CD4-positive, alpha-beta T cell (primary cell): ENCODE data around the gene SNX4. TPM values are rescaled to one million over a fixed set of nuclear protein-coding genes. Genes with fewer than 3 reads are reported as not detected.

Experiments used
- ATAC-seq: fragments of 200-7000 bp; cut with Tn5 transposase; one replicate; pipeline ENCODE4 v1.10.0; 2022; ENCODE audit warnings: mild to moderate bottlenecking; ENCODE audit not compliant: poor library complexity
- CTCF ChIA-PET: fragments of 350-600 bp; sonication (Branson Sonifier 250); formaldehyde crosslinking; loops from one replicate; lab custom pipeline; 2021; ENCODE audit warnings: antibody characterized with exemption, inconsistent platforms; lab: Charles Lee
- POLR2A ChIA-PET: fragments of 350-600 bp; sonication (Branson Sonifier 250); formaldehyde crosslinking; loops from one replicate; lab custom pipeline; 2021; ENCODE audit warnings: antibody characterized with exemption, inconsistent platforms; lab: Charles Lee
- DNase-seq, 14 experiments: peaks; one replicate each; pipeline ENCODE4 v3.0.0-alpha.2; 2013 to 2020; ENCODE audit warnings: mixed read lengths in 2 of 14
- H3K27ac ChIP-seq, 2 donors: one replicate each; pipeline versions ENCODE4 v1.5.1 to v1.7.0; 2013; ENCODE audit warnings: low read length in 2 of 2, low read depth in 1 of 2, mild to moderate bottlenecking in 1 of 2
- H3K27me3 ChIP-seq, 2 experiments: 1 replicate in 1 of 2; 2 replicates in 1 of 2; pipeline versions ENCODE4 v1.6.1 to v1.7.0; 2013; ENCODE audit warnings: low read length in 2 of 2, control low read depth in 1 of 2, mild to moderate bottlenecking in 1 of 2, moderate library complexity in 1 of 2; ENCODE audit not compliant: insufficient read depth in 2 of 2, control insufficient read depth in 1 of 2
- H3K36me3 ChIP-seq: one replicate; pipeline ENCODE4 v1.6.1; 2013; ENCODE audit warnings: low read length, control low read depth; ENCODE audit not compliant: insufficient read depth
- H3K4me1 ChIP-seq: one replicate; pipeline ENCODE4 v1.6.1; 2013; ENCODE audit warnings: low read length, control low read depth; ENCODE audit not compliant: insufficient read depth
- H3K4me3 ChIP-seq: one replicate; pipeline ENCODE4 v1.5.1; 2013; ENCODE audit warnings: mild to moderate bottlenecking, low read length, moderate library complexity
- H3K9me3 ChIP-seq, 2 experiments: 1 replicate in 1 of 2; 2 replicates in 1 of 2; pipeline versions ENCODE4 v1.6.1 to v1.7.0; 2013; ENCODE audit warnings: low read length in 2 of 2, mild to moderate bottlenecking in 2 of 2, control low read depth in 1 of 2, moderate library complexity in 1 of 2; ENCODE audit not compliant: control insufficient read depth in 1 of 2, insufficient read depth in 1 of 2
- H3K27ac Mint-ChIP-seq: one replicate; pipeline ENCODE4 v1.8.0; 2020; ENCODE audit warnings: mixed read lengths
- H3K27me3 Mint-ChIP-seq: one replicate; pipeline ENCODE4 v1.8.0; 2021; ENCODE audit warnings: mixed read lengths
- H3K36me3 Mint-ChIP-seq: one replicate; pipeline ENCODE4 v1.8.0; 2021; ENCODE audit warnings: low read depth, mixed read lengths
- H3K4me1 Mint-ChIP-seq: one replicate; pipeline ENCODE4 v1.8.0; 2021; ENCODE audit warnings: low read depth, mixed read lengths
- H3K4me3 Mint-ChIP-seq: one replicate; pipeline ENCODE4 v1.8.0; 2020; ENCODE audit warnings: mild to moderate bottlenecking, mixed read lengths
- H3K9me3 Mint-ChIP-seq: one replicate; pipeline ENCODE4 v1.8.0; 2020; ENCODE audit warnings: mixed read lengths
- intact Hi-C, 2 experiments: fragments of 100-400 bp; cut with DNase I in 1 of 2; cut with micrococcal nuclease in 1 of 2; formaldehyde crosslinking; loops; one replicate each; pipeline versions ENCODE4 v1.15.1 to v1.9.0; 2023 to 2025; cut with DNase I, micrococcal nuclease
- total RNA-seq, 174 experiments: library from RNA in 2 of 174; stranded (reverse) in 2 of 174; gene quantifications; one replicate each; pipeline ENCODE4 v1.2.3 and lab custom pipeline; 2021 to 2026
- TF ChIP-seq, protein P1 (sequence below): fragments of 200-600 bp; IDR thresholded peaks from one replicate; pipeline ENCODE4 v1.8.0; 2022; ENCODE audit warnings: antibody characterized with exemption, mild to moderate bottlenecking

SNX4 gene
- total RNA-seq, 2 experiments from 2014 or later, result 23.4 to 24.6 TPM

GRCh38 chr3:125477701-125478100 lies 42.3 kb downstream of the SNX4 start:
- H3K36me3 ChIP-seq, result peaks cover 57% of the 10 kb centered on the region
- ChIA-PET POLR2A (no interaction called here), CTCF (interaction anchor here (0.6 kb wide), 1 partner anchor 118 kb away, joined by 3 read pairs; the partner anchor contains the start of gene OSBPL11)
- no peak overlapping the region for H3K4me3 ChIP-seq
- no peaks in the 10 kb centered on the region for H3K27me3 ChIP-seq
- Mint-ChIP-seq H3K9me3 (no peaks in the 10 kb centered on the region), H3K27me3 (no peaks in the 10 kb centered on the region), H3K4me3 (no peak overlapping the region), H3K27ac (no peak overlapping the region), H3K36me3 (peaks cover 62% of the 10 kb centered on the region), H3K4me1 (no peaks in the 10 kb centered on the region)
- DNase-seq (no peak), ATAC-seq (no peak)
- TF ChIP-seq, protein P1, sequence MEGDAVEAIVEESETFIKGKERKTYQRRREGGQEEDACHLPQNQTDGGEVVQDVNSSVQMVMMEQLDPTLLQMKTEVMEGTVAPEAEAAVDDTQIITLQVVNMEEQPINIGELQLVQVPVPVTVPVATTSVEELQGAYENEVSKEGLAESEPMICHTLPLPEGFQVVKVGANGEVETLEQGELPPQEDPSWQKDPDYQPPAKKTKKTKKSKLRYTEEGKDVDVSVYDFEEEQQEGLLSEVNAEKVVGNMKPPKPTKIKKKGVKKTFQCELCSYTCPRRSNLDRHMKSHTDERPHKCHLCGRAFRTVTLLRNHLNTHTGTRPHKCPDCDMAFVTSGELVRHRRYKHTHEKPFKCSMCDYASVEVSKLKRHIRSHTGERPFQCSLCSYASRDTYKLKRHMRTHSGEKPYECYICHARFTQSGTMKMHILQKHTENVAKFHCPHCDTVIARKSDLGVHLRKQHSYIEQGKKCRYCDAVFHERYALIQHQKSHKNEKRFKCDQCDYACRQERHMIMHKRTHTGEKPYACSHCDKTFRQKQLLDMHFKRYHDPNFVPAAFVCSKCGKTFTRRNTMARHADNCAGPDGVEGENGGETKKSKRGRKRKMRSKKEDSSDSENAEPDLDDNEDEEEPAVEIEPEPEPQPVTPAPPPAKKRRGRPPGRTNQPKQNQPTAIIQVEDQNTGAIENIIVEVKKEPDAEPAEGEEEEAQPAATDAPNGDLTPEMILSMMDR, result no peak
- no peaks in the 10 kb centered on the region for H3K9me3 ChIP-seq
- intact Hi-C loops, result no loop called here
- no peaks in the 10 kb centered on the region for H3K4me1 ChIP-seq
- no peak overlapping the region for H3K27ac ChIP-seq

DNA sequence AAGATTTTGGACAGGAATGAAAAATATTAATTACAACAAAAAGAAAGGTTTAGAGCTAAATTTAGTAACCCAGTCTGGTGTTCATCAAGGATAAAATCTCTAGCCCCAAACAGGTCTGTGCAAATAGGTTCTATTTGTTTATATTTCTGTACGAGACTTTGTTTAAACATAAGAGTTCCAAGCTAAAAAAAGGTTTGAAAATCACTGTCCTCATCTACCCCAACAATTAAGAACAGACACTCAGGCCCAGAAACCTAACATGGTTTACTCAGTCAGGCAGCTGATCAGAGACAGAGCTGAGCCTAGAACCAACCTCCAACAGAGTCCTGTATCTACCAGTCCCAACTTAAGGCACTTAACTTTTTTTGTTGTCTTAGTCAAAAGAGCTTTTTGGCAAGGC lies 49.3 kb downstream of the SNX4 start:
- Histone ChIP-seq H3K4me1 (no peaks in the 10 kb centered on the region), H3K36me3 (peaks cover 49% of the 10 kb centered on the region), H3K4me3 (no peak overlapping the region), H3K27me3 (no peaks in the 10 kb centered on the region), H3K9me3 (no peaks in the 10 kb centered on the region), H3K27ac (no peak overlapping the region)
- H3K36me3 Mint-ChIP-seq, result peaks cover 83% of the 10 kb centered on the region
- no peak overlapping the region for H3K4me3 Mint-ChIP-seq
- ChIA-PET POLR2A (interaction anchor here (0.6 to 1.5 kb wide), 2 partner anchors 10 to 50 kb away, joined by 3 to 4 read pairs; no protein-coding TSS in a partner anchor), CTCF (no interaction called here)
- no peak for ATAC-seq
- intact Hi-C loops, result no loop called here
- no peaks in the 10 kb centered on the region for H3K4me1 Mint-ChIP-seq
- no peaks in the 10 kb centered on the region for H3K9me3 Mint-ChIP-seq
- no peaks in the 10 kb centered on the region for H3K27me3 Mint-ChIP-seq
- H3K27ac Mint-ChIP-seq, result no peak overlapping the region
- DNase-seq, result no peak
- TF ChIP-seq, protein P1, result no peak

DNA sequence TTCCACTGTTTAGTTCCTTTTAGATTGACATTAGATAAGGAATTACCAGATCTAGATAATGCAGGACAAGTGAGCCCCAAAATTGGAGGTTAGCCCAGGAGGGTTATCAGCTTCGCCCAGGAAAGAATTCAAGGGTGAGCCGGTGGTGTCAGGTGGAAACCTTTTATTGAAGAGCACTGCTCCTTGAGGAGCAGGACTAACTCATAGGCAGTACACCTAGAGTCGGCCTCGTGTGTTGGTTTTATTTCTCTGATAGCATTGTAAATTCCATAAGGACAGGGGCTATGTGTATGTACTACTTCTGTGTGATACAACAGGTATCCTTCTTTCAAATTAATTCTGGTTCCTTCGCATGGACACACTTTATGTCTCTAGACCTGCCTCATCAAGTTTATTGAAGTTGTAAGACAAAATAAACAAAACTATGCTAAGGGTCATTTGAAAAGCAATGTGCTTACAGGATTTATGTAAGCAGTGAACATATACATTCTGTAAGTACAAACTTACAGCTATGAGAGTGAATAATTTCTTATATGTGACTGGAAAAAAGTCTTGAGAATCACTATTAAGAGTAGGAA lies 57.2 kb downstream of the SNX4 start:
- H3K27ac Mint-ChIP-seq, result no peak overlapping the region
- H3K4me1 Mint-ChIP-seq, result no peaks in the 10 kb centered on the region
- CTCF ChIA-PET, result no interaction called here
- no peaks in the 10 kb centered on the region for H3K9me3 Mint-ChIP-seq
- H3K27me3 Mint-ChIP-seq, result no peaks in the 10 kb centered on the region
- ATAC-seq (no peak), DNase-seq (no peak)
- no peaks in the 10 kb centered on the region for H3K27me3 ChIP-seq
- H3K36me3 Mint-ChIP-seq, result peaks cover 67% of the 10 kb centered on the region
- intact Hi-C loops, result no loop called here
- TF ChIP-seq, protein P1, result no peak
- POLR2A ChIA-PET, result no interaction called here
- H3K4me3 Mint-ChIP-seq, result no peak overlapping the region
- no peaks in the 10 kb centered on the region for H3K4me1 ChIP-seq
- no peak overlapping the region for H3K27ac ChIP-seq
- peaks cover 31% of the 10 kb centered on the region for H3K36me3 ChIP-seq
- no peak overlapping the region for H3K4me3 ChIP-seq
- no peaks in the 10 kb centered on the region for H3K9me3 ChIP-seq
